Neuron (in vitro differentiated cells): ENCODE results near the gene KRTCAP3.
A peak's percentile ranks its signal among the peaks of the same experiment; 100 is the strongest.

Experiments
- H2AFZ ChIP-seq: one replicate; pipeline ENCODE4 v1.6.1; 2013; ENCODE audit warnings: low read depth, mild to moderate bottlenecking, inconsistent platforms, low read length, moderate library complexity
- H3K27me3 ChIP-seq: one replicate; pipeline ENCODE4 v1.6.1; 2013; ENCODE audit warnings: low read length; ENCODE audit not compliant: insufficient read depth
- H3K36me3 ChIP-seq: one replicate; pipeline ENCODE4 v1.6.1; 2013; ENCODE audit warnings: low read length; ENCODE audit not compliant: insufficient read depth
- H3K4me1 ChIP-seq: one replicate; pipeline ENCODE4 v1.6.1; 2013; ENCODE audit warnings: low read length; ENCODE audit not compliant: insufficient read depth
- H3K4me3 ChIP-seq: 2 replicates; pipeline ENCODE4 v1.5.1; 2013; ENCODE audit warnings: mild to moderate bottlenecking, low read length, moderate library complexity
- H3K9me3 ChIP-seq: one replicate; pipeline ENCODE4 v1.6.1; 2013; ENCODE audit warnings: low read length

Gene KRTCAP3

GRCh38 chr2:27441958-27442919 lies at the start of gene KRTCAP3:
KRTCAP3 (plus strand) TSS chr2:27442381; CDS start chr2:27442413, 32 bp downstream.
- H3K4me3 ChIP-seq = no peak within 1 kb of the TSS
- H3K9me3 ChIP-seq = no peaks in the 10 kb centered on the region
- H3K4me1 ChIP-seq = no peaks in the 10 kb centered on the region
- H2AFZ ChIP-seq = no peak within 1 kb of the TSS
- no peaks in the 10 kb centered on the region for H3K27me3 ChIP-seq
- peaks cover 59% of the 10 kb centered on the region for H3K36me3 ChIP-seq

- Histone ChIP-seq H3K27me3 (no peaks in the 10 kb centered on the region), H3K9me3 (no peaks in the 10 kb centered on the region), H3K36me3 (peaks cover 16% of the 10 kb centered on the region)
Observed at GRCh38 chr2:27393225-27393624, 49.0 kb upstream of the KRTCAP3 start.

GRCh38 chr2:27398962-27399361 lies 43.2 kb upstream of the KRTCAP3 start:
- Histone ChIP-seq H2AFZ (no peak overlapping the region), H3K4me1 (no peaks in the 10 kb centered on the region), H3K27me3 (no peaks in the 10 kb centered on the region), H3K36me3 (peaks cover 12% of the 10 kb centered on the region), H3K9me3 (peaks cover 2% of the 10 kb centered on the region), H3K4me3 (no peak overlapping the region)

More at GRCh38 chr2:27393225-27393624, 49.0 kb upstream of the KRTCAP3 start:
- H3K4me3 ChIP-seq = no peak overlapping the region
- no peak overlapping the region for H2AFZ ChIP-seq
- H3K4me1 ChIP-seq = no peaks in the 10 kb centered on the region

- Histone ChIP-seq H3K4me1 (no peaks in the 10 kb centered on the region), H3K9me3 (peaks cover 2% of the 10 kb centered on the region), H3K4me3 (no peak overlapping the region), H3K27me3 (no peaks in the 10 kb centered on the region), H2AFZ (no peak overlapping the region), H3K36me3 (peaks cover 17% of the 10 kb centered on the region)
Observed at GRCh38 chr2:27400348-27401135, 41.6 kb upstream of the KRTCAP3 start.

- H3K4me3 ChIP-seq = peak overlapping the region; percentile 56
- H2AFZ ChIP-seq = no peak overlapping the region
- no peaks in the 10 kb centered on the region for H3K9me3 ChIP-seq
- peaks cover 18% of the 10 kb centered on the region for H3K36me3 ChIP-seq
- H3K4me1 ChIP-seq = peaks cover 15% of the 10 kb centered on the region
- H3K27me3 ChIP-seq = no peaks in the 10 kb centered on the region
Observed at GRCh38 chr2:27407798-27408491, 34.2 kb upstream of the KRTCAP3 start.

GRCh38 chr2:27408601-27409320 lies 33.4 kb upstream of the KRTCAP3 start:
- no peaks in the 10 kb centered on the region for H3K27me3 ChIP-seq
- peaks cover 18% of the 10 kb centered on the region for H3K36me3 ChIP-seq
- peak overlapping the region; percentile 96 for H2AFZ ChIP-seq
- H3K4me3 ChIP-seq = peak overlapping the region; percentile 56
- peaks cover 15% of the 10 kb centered on the region for H3K4me1 ChIP-seq
- H3K9me3 ChIP-seq = no peaks in the 10 kb centered on the region

- Histone ChIP-seq H3K4me3 (peak within 1 kb of the TSS; percentile 56), H3K36me3 (peaks cover 18% of the 10 kb centered on the region)
Observed at GRCh38 chr2:27409321-27410073, 32.7 kb upstream of the KRTCAP3 start, which contains the start of gene PPM1G. PPM1G (minus strand) TSS chr2:27409591; CDS start chr2:27409422, 169 bp downstream.

GRCh38 chr2:27412419-27413152 lies 29.6 kb upstream of the KRTCAP3 start:
- no peaks in the 10 kb centered on the region for H3K27me3 ChIP-seq
- no peak overlapping the region for H3K4me3 ChIP-seq
- H3K9me3 ChIP-seq = no peaks in the 10 kb centered on the region
- H3K36me3 ChIP-seq = peaks cover under 1% of the 10 kb centered on the region
- peaks cover 12% of the 10 kb centered on the region for H3K4me1 ChIP-seq
- H2AFZ ChIP-seq = no peak overlapping the region

More at GRCh38 chr2:27409321-27410073, 32.7 kb upstream of the KRTCAP3 start, which contains the start of gene PPM1G:
- Histone ChIP-seq H3K9me3 (no peaks in the 10 kb centered on the region), H3K27me3 (no peaks in the 10 kb centered on the region), H3K4me1 (peaks cover 15% of the 10 kb centered on the region), H2AFZ (peak within 1 kb of the TSS; percentile 96)

GRCh38 chr2:27416151-27416550 lies 26.0 kb upstream of the KRTCAP3 start:
- H3K36me3 ChIP-seq = no peaks in the 10 kb centered on the region
- no peak overlapping the region for H3K4me3 ChIP-seq
- H3K27me3 ChIP-seq = no peaks in the 10 kb centered on the region
- H3K9me3 ChIP-seq = no peaks in the 10 kb centered on the region
- no peak overlapping the region for H2AFZ ChIP-seq
- H3K4me1 ChIP-seq = no peaks in the 10 kb centered on the region

GRCh38 chr2:27420996-27421395 lies 21.2 kb upstream of the KRTCAP3 start:
- Histone ChIP-seq H2AFZ (no peak overlapping the region), H3K27me3 (no peaks in the 10 kb centered on the region), H3K9me3 (no peaks in the 10 kb centered on the region), H3K36me3 (no peaks in the 10 kb centered on the region), H3K4me3 (no peak overlapping the region), H3K4me1 (no peaks in the 10 kb centered on the region)

- H3K36me3 ChIP-seq = no peaks in the 10 kb centered on the region
- H3K9me3 ChIP-seq = no peaks in the 10 kb centered on the region
- no peak overlapping the region for H2AFZ ChIP-seq
- no peaks in the 10 kb centered on the region for H3K27me3 ChIP-seq
- no peak overlapping the region for H3K4me3 ChIP-seq
- no peaks in the 10 kb centered on the region for H3K4me1 ChIP-seq
Observed at GRCh38 chr2:27421660-27422250, 20.4 kb upstream of the KRTCAP3 start.
